Liver (tissue), 9 donors: ENCODE data around the gene LMCD1. TPM values are rescaled to one million over a fixed set of nuclear protein-coding genes. Genes with fewer than 3 reads are reported as not detected.

Source experiments
- DNase-seq: peaks from one replicate; pipeline ENCODE4 v3.0.0-alpha.2; 2017; ENCODE audit warnings: low spot score
- H3K27ac ChIP-seq, 2 donors: one replicate each; pipeline ENCODE4 v1.7.0; 2013; ENCODE audit warnings: inconsistent platforms in 2 of 2, low read length in 2 of 2, control low read depth in 1 of 2, low read depth in 1 of 2, mild to moderate bottlenecking in 1 of 2
- H3K27me3 ChIP-seq, 4 donors: one replicate each; pipeline versions ENCODE4 v1.6.1 to v1.7.0; 2013; ENCODE audit warnings: low read length in 3 of 4, inconsistent platforms in 1 of 4, mild to moderate bottlenecking in 1 of 4, moderate library complexity in 1 of 4; ENCODE audit not compliant: control insufficient read depth in 4 of 4, insufficient read depth in 4 of 4
- H3K36me3 ChIP-seq, 4 donors: one replicate each; pipeline versions ENCODE4 v1.6.1 to v1.7.0; 2013; ENCODE audit warnings: low read length in 3 of 4, mild to moderate bottlenecking in 3 of 4, low read depth in 1 of 4, moderate library complexity in 1 of 4; ENCODE audit not compliant: control insufficient read depth in 4 of 4, insufficient read depth in 3 of 4
- H3K4me1 ChIP-seq, 4 donors: one replicate each; pipeline versions ENCODE4 v1.6.1 to v1.7.0; 2013; ENCODE audit warnings: low read length in 3 of 4, mild to moderate bottlenecking in 3 of 4, moderate library complexity in 1 of 4; ENCODE audit not compliant: control insufficient read depth in 4 of 4, insufficient read depth in 4 of 4
- H3K4me3 ChIP-seq, 3 donors: one replicate each; pipeline versions ENCODE4 v1.6.1 to v1.7.0; 2013; ENCODE audit warnings: low read length in 3 of 3, control low read depth in 1 of 3, low read depth in 1 of 3, mild to moderate bottlenecking in 1 of 3
- H3K9ac ChIP-seq, 2 donors: one replicate each; pipeline ENCODE4 v1.7.0; 2013; ENCODE audit warnings: low read length in 2 of 2, mild to moderate bottlenecking in 2 of 2, moderate library complexity in 2 of 2, control low read depth in 1 of 2, low read depth in 1 of 2
- H3K9me3 ChIP-seq, 4 donors: one replicate each; pipeline versions ENCODE4 v1.6.1 to v1.7.0; 2013; ENCODE audit warnings: low read length in 3 of 4; ENCODE audit not compliant: control insufficient read depth in 4 of 4
- ATF3 ChIP-seq: IDR thresholded peaks from 2 replicates; pipeline ENCODE4 v1.6.1; 2016; ENCODE audit warnings: antibody characterized with exemption
- CTCF ChIP-seq: fragments of 150-350 bp; IDR thresholded peaks from 2 replicates; pipeline ENCODE4 v1.5.1; 2017; ENCODE audit warnings: improper control_type of control experiment, low read depth, low read length; ENCODE audit not compliant: missing input control
- FOXA2 ChIP-seq: IDR thresholded peaks from 2 replicates; pipeline ENCODE4 v1.6.1; 2016; ENCODE audit warnings: antibody characterized with exemption
- HNF4A ChIP-seq, 2 donors: conservative IDR thresholded peaks; 2 replicates each; pipeline ENCODE4 v1.6.1; 2016; ENCODE audit warnings: antibody characterized with exemption in 2 of 2, mild to moderate bottlenecking in 2 of 2
- JUND ChIP-seq, 2 donors: IDR thresholded peaks; 2 replicates each; pipeline ENCODE4 v1.6.1; 2016; ENCODE audit warnings: antibody characterized with exemption in 2 of 2
- MAX ChIP-seq: IDR thresholded peaks from 2 replicates; pipeline ENCODE4 v1.6.1; 2016; ENCODE audit warnings: antibody characterized with exemption
- RAD21 ChIP-seq, 2 donors: IDR thresholded peaks; 2 replicates each; pipeline ENCODE4 v1.6.1; 2016; ENCODE audit warnings: antibody characterized with exemption in 2 of 2, mild to moderate bottlenecking in 2 of 2
- SP1 ChIP-seq: IDR thresholded peaks from 2 replicates; pipeline ENCODE4 v1.6.1; 2018; ENCODE audit warnings: antibody characterized with exemption, mild to moderate bottlenecking
- YY1 ChIP-seq: IDR thresholded peaks from 2 replicates; pipeline ENCODE4 v1.6.1; 2016; ENCODE audit warnings: antibody characterized with exemption, mild to moderate bottlenecking
- ZBTB33 ChIP-seq: IDR thresholded peaks from 2 replicates; pipeline ENCODE4 v1.6.1; 2016; ENCODE audit warnings: antibody characterized with exemption
- WGBS: extraction: QIAGEN DNeasy Blood & Tissue Kit; methylation state at CpG from one replicate; pipeline ENCODE4 v1.1.7; 2013; 5-methylcytosine and 5-hydroxymethylcytosine counted together
- polyA plus RNA-seq, 2 donors: library from polyadenylated mRNA; stranded (reverse) in 1 of 2; unstranded in 1 of 2; fragments of 200-250 nt in 1 of 2; fragments of >200 nt in 1 of 2; fragmentation: Nextera tagmentation in 1 of 2; extraction: Ambion mirVana in 1 of 2; gene quantifications; one replicate each; pipeline versions ENCODE4 v1.2.1 to v1.2.3, GENCODE V29; 2013 to 2015
- total RNA-seq, 2 donors: library from RNA; depleted of rRNA; stranded (reverse); fragments of >200 nt; gene quantifications; one replicate each; pipeline ENCODE4 v1.2.3, GENCODE V29; 2014
- donor health status: healthy.
- donor health status: healthy.
- donor health status: healthy.
- donor health status: healthy.
- donor health status: healthy.

The LMCD1 gene
- total and polyA plus RNA-seq, 4 donors = 3.1 to 8.3 (median 6.0) TPM

GRCh38 chr3:8488411-8488810, 13.2 kb upstream of the LMCD1 start:
- 91% methylated on average over 3 of the region's 3 CpGs for WGBS
- Histone ChIP-seq H3K36me3 (no peaks in the 10 kb centered on the region), H3K27me3 (no peaks in the 10 kb centered on the region), H3K9me3 (peaks cover 0 to 3% (median 0%) of the 10 kb centered on the region in 4 donors), H3K4me3 (no peak overlapping the region), H3K4me1 (no peaks in the 10 kb centered on the region), H3K9ac (no peak overlapping the region), H3K27ac (no peak overlapping the region)
- TF ChIP-seq MAX (no peak), RAD21 (IDR thresholded peaks at IDR 0.05) (no peak), FOXA2 (no peak), SP1 (no peak), ATF3 (no peak), HNF4A (conservative IDR thresholded peaks at IDR 0.05) (no peak), YY1 (no peak), CTCF (no peak), JUND (IDR thresholded peaks at IDR 0.05) (no peak)
- no peak for DNase-seq

- no peak overlapping the region for H3K9ac ChIP-seq
Observed at GRCh38 chr3:8488877-8489276, 12.7 kb upstream of the LMCD1 start.

More at GRCh38 chr3:8488877-8489276, 12.7 kb upstream of the LMCD1 start:
- H3K4me3 ChIP-seq = no peak overlapping the region
- WGBS = 81% methylated on average over 5 of the region's 5 CpGs
- no peak for DNase-seq
- no peaks in the 10 kb centered on the region for H3K27me3 ChIP-seq
- H3K9me3 ChIP-seq = peaks cover 0 to 3% (median 0%) of the 10 kb centered on the region in 4 donors
- H3K27ac ChIP-seq = no peak overlapping the region
- no peak for TF ChIP-seq ZBTB33
- no peak for TF ChIP-seq MAX
- no peaks in the 10 kb centered on the region for H3K36me3 ChIP-seq
- H3K4me1 ChIP-seq = no peaks in the 10 kb centered on the region
